OCI-LY3 (cell line): Measurements from ENCODE around the gene PSMF1.

ENCODE experiments used
- EZH2phosphoT487 ChIP-seq: fragments of 200-600 bp; shearing (Covaris generic); IDR thresholded peaks from 2 replicates; pipeline ENCODE4 v1.6.1; 2018; ENCODE audit warnings: antibody characterized with exemption, mixed run types, low read depth
- TF ChIP-seq, protein P1 (sequence below): fragments of 200-600, 300-600 bp; sonication (generic); IDR thresholded peaks from 2 replicates; pipeline ENCODE4 v1.5.1; 2014; ENCODE audit warnings: antibody characterized with exemption, low read length, low read depth

DNA sequence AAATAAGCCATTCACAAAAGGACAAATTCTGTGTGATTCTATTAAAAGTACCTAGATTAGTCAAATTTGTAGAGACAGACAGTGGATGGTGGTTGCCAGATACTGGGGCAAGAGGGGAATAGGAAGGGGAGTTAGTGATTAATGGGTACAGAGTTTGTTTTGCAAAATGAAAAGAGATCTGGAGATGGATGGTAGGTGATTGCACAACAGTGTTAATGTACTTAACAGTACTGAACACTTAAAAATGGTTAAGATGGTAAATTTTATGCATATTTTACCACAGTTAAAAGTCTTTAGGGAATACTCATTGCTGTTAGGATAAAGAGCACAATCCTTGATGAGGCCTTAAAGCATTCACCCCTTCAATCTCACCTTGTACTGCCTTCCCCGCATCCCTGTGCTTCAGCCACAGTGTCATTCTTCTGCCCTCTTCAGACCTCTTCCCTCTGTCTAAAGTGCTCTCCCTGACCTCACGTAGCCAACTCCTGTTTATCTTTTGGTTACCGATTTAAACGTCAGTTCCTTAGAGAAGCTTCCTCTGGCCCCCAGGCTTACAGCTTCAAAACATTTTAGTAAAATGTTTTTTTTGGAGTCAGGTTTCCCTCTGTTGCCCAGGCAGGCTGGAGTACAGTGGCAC, 11.8 kb downstream of the PSMF1 start:
- TF ChIP-seq, protein P1, sequence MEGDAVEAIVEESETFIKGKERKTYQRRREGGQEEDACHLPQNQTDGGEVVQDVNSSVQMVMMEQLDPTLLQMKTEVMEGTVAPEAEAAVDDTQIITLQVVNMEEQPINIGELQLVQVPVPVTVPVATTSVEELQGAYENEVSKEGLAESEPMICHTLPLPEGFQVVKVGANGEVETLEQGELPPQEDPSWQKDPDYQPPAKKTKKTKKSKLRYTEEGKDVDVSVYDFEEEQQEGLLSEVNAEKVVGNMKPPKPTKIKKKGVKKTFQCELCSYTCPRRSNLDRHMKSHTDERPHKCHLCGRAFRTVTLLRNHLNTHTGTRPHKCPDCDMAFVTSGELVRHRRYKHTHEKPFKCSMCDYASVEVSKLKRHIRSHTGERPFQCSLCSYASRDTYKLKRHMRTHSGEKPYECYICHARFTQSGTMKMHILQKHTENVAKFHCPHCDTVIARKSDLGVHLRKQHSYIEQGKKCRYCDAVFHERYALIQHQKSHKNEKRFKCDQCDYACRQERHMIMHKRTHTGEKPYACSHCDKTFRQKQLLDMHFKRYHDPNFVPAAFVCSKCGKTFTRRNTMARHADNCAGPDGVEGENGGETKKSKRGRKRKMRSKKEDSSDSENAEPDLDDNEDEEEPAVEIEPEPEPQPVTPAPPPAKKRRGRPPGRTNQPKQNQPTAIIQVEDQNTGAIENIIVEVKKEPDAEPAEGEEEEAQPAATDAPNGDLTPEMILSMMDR = no peak
- TF ChIP-seq EZH2phosphoT487 = no peak
